ENCODE results near the gene ROGDI. TPM values are rescaled to one million over a fixed set of nuclear protein-coding genes. Genes with fewer than 3 reads are reported as not detected.

ROGDI gene
- total and polyA plus RNA-seq, 9 of the 15 experiments (the other 6 are each of a cell fraction or from before 2014, with no cell fraction given): 0.97 to 37.3 (median 16.5) TPM

- BruUV-seq (replicated peaks): no TSS peak
- no peak within 1 kb of the TSS for H3K4me3 ChIP-seq
Observed at GRCh38 chr16:4795181-4795827, 7.1 kb downstream of the ROGDI start, which contains the start of gene SMIM22. TSS of gene SMIM22 (plus strand) at chr16:4795369. CDS start at chr16:4795735, 366 bp downstream.

DNA sequence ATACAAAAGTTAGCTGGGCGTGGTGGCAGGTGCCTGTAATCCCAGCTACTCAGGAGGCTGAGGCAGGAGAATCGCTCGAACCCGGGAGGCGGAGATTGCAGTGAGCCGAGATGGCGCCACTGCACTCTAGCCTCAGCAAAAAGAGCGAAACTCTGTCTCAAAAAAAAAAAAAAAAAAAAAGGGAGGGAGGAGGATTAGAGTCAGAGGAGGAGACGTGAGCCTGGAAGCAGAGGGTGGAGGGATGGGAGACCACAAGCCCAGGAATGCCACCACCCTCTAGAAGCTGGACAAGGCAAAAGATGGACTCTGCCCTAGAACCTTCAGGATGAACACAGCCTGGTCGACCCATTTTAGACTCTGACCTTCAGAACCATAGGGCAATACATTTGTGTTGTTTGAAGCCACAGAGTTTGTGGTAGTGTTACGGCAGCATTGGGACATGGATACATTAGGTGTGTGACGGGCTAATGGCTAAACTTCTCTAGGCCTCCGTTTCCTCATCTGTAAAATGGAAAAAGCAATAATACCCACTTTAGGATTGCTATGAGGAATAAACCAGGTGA lies 9.4 kb downstream of the ROGDI start:
- 36% methylated on average over 10 of the region's 13 CpGs for WGBS (ENCODE audit: insufficient coverage, low coverage, missing lambda C conversion rate)
- H3K4me1 ChIP-seq (replicated peaks in 1 of 2; ENCODE audit: control insufficient read depth in 2 of 2, insufficient read depth in 2 of 2, low read length in 2 of 2): peaks cover 10 to 40% of the 10 kb centered on the region in 2 experiments; a peak in 4 of 5 replicates
- no peaks in the 10 kb centered on the region for H3K79me2 ChIP-seq (ENCODE audit: control insufficient read depth, insufficient read depth, low read length)
- no peak overlapping the region for H3K27ac ChIP-seq (ENCODE audit: extremely low read depth, low read depth, low read length)
- ATAC-seq: no peak
- no peaks in the 10 kb centered on the region for H3K9me3 ChIP-seq (replicated peaks; ENCODE audit: control insufficient read depth, insufficient read depth, low read depth, low read length)
- no peaks in the 10 kb centered on the region for H4K20me1 ChIP-seq (replicated peaks; ENCODE audit: control insufficient read depth, insufficient read depth, low read length)
- H3K4me3 ChIP-seq: no peak overlapping the region
- no peak for DNase-seq (ENCODE audit: extremely low read depth in 1 of 4, low spot score in 3 of 4)
- H2AFZ ChIP-seq (ENCODE audit: low read depth, low read length): peak overlapping the region; percentile 55; the same call in 1 of the 2 replicates
- intact Hi-C loops (cut with micrococcal nuclease) (no loop called here), in situ Hi-C loops (cut with MboI) (no loop called here)
- no peak for FAIRE-seq
- H3K4me2 ChIP-seq (ENCODE audit: insufficient read depth, low read length): no peak overlapping the region
- no peaks in the 10 kb centered on the region for H3K27me3 ChIP-seq (ENCODE audit: control insufficient read depth in 2 of 2, insufficient read depth in 2 of 2, low read length in 2 of 2)
- H3K9ac ChIP-seq (ENCODE audit: insufficient read depth in 1 of 2, low read depth in 2 of 2, low read length in 2 of 2): no peak overlapping the region
- BruUV-seq (replicated peaks): no TSS peak
- CTCF ChIA-PET (ENCODE audit: low intra/inter-chr PET ratio): no interaction called here
- H3K9me1 ChIP-seq (ENCODE audit: control insufficient read depth, insufficient read depth, low read length): no peaks in the 10 kb centered on the region
- POLR2A ChIA-PET: interaction anchor here (0.6 kb wide), 1 partner anchor 15 kb away, joined by 3 read pairs; no protein-coding TSS in a partner anchor
- H3K36me3 ChIP-seq (ENCODE audit: control insufficient read depth, insufficient read depth, low read length): peaks cover 3% of the 10 kb centered on the region; the same call in 1 of the 3 replicates
- TF ChIP-seq ZBTB33 (CRISPR knock-in tag; IDR thresholded peaks at IDR 0.05): peak; percentile 29; the same call in 1 of the 2 replicates
- TF ChIP-seq SIN3A (IDR thresholded peaks at IDR 0.05; ENCODE audit: borderline replicate concordance in 2 of 2, control insufficient read depth in 1 of 2, low read depth in 2 of 2, low read length in 2 of 2): no peak
- TF ChIP-seq MCM7 (IDR thresholded peaks at IDR 0.05): no peak
- TF ChIP-seq ARID3A (IDR thresholded peaks at IDR 0.05; ENCODE audit: borderline replicate concordance, low read depth, low read length): no peak
- TF ChIP-seq BRF2 (IDR thresholded peaks at IDR 0.05; ENCODE audit: borderline replicate concordance, insufficient read depth, insufficient read length): no peak

More at GRCh38 chr16:4795181-4795827, 7.1 kb downstream of the ROGDI start, which contains the start of gene SMIM22:
- ChIA-PET CTCF (ENCODE audit: low intra/inter-chr PET ratio) (no interaction called here), POLR2A (no interaction called here)
- in situ Hi-C loops (cut with MboI): no loop called here
- H3K4me1 ChIP-seq (replicated peaks in 1 of 2; ENCODE audit: control insufficient read depth in 2 of 2, insufficient read depth in 2 of 2, low read length in 2 of 2): peaks cover 0 to 31% of the 10 kb centered on the region in 2 experiments; a peak in 2 of 5 replicates
- no peak within 1 kb of the TSS for H2AFZ ChIP-seq (ENCODE audit: low read depth, low read length)
- H3K27ac ChIP-seq (ENCODE audit: extremely low read depth, low read depth, low read length): no peak within 1 kb of the TSS
- no peak within 1 kb of the TSS for H3K4me2 ChIP-seq (ENCODE audit: insufficient read depth, low read length)
- H4K20me1 ChIP-seq (replicated peaks; ENCODE audit: control insufficient read depth, insufficient read depth, low read length): no peaks in the 10 kb centered on the region
- H3K27me3 ChIP-seq (ENCODE audit: control insufficient read depth in 2 of 2, insufficient read depth in 2 of 2, low read length in 2 of 2): no peaks in the 10 kb centered on the region
- no peak for DNase-seq (ENCODE audit: extremely low read depth in 1 of 4, low spot score in 3 of 4)
- TF ChIP-seq NFIC (IDR thresholded peaks at IDR 0.05): peak; percentile 88
- no peak for TF ChIP-seq YY1 (IDR thresholded peaks at IDR 0.05; ENCODE audit: borderline replicate concordance in 1 of 3, control insufficient read depth in 1 of 3, extremely low read depth in 1 of 3, insufficient read depth in 3 of 3, insufficient read length in 1 of 3, insufficient replicate concordance in 2 of 3, low read depth in 1 of 3, low read length in 2 of 3)
- 0 out of 2 replicates have a peak, but pooled peaks have one; percentile 6 for TF ChIP-seq POLR2G (IDR thresholded peaks at IDR 0.05; ENCODE audit: low read depth, low read length)
- no peak for TF ChIP-seq ZNF146 (CRISPR knock-in tag; IDR thresholded peaks at IDR 0.05; ENCODE audit: unreplicated experiment)
- H3K79me2 ChIP-seq (ENCODE audit: control insufficient read depth, insufficient read depth, low read length): no peaks in the 10 kb centered on the region
- WGBS (ENCODE audit: insufficient coverage, low coverage, missing lambda C conversion rate): 75% methylated on average over 10 of the region's 14 CpGs
- H3K9me1 ChIP-seq (ENCODE audit: control insufficient read depth, insufficient read depth, low read length): no peaks in the 10 kb centered on the region
- H3K9me3 ChIP-seq (replicated peaks; ENCODE audit: control insufficient read depth, insufficient read depth, low read depth, low read length): no peaks in the 10 kb centered on the region
- peak; percentile 19; the same call in 1 of the 3 replicates for ATAC-seq
- intact Hi-C loops (cut with micrococcal nuclease): no loop called here
- H3K36me3 ChIP-seq (ENCODE audit: control insufficient read depth, insufficient read depth, low read length): peaks cover 13% of the 10 kb centered on the region; the same call in 1 of the 3 replicates
- FAIRE-seq: no peak
- 0 out of 4 replicates have a peak within 1 kb of the TSS, but pooled peaks of 1 of the 2 experiments have one; percentile 28 for H3K9ac ChIP-seq (ENCODE audit: insufficient read depth in 1 of 2, low read depth in 2 of 2, low read length in 2 of 2)

All from K562 (cell line).